HepG2 (cell line): Measurements from ENCODE around the gene ZFP36. TPM values are rescaled to one million over a fixed set of nuclear protein-coding genes. Genes with fewer than 3 reads are reported as not detected.

ENCODE experiments used
- E2F1 ChIP-seq: sonication (generic); formaldehyde crosslinking; IDR thresholded peaks from 2 replicates; pipeline ENCODE4 v1.5.0; 2020; ENCODE audit warnings: missing genetic modification reagents
- KDM5A ChIP-seq: fragments of 200-600 bp; sonication (generic); IDR thresholded peaks from 2 replicates; pipeline ENCODE4 v1.7.0; 2018; ENCODE audit warnings: antibody characterized with exemption, mild to moderate bottlenecking, low read length, borderline replicate concordance
- NFYB ChIP-seq: sonication (generic); formaldehyde crosslinking; IDR thresholded peaks from 2 replicates; pipeline ENCODE4 v1.4.0; 2020; ENCODE audit warnings: missing genetic modification reagents
- SIN3A ChIP-seq: IDR thresholded peaks from 2 replicates; pipeline ENCODE4 v1.6.1; 2011; ENCODE audit warnings: low read depth, mild to moderate bottlenecking, control low read depth, low read length, borderline replicate concordance
- SOX6 ChIP-seq, 2 experiments: fragments of 450-650 bp in 1 of 2; sonication (generic) in 1 of 2; formaldehyde crosslinking in 1 of 2; IDR thresholded peaks; 2 replicates each; pipeline versions ENCODE4 v1.4.0 to v1.6.1; 2017 to 2020; ENCODE audit warnings: antibody characterized with exemption in 1 of 2, mild to moderate bottlenecking in 1 of 2, missing genetic modification reagents in 1 of 2
- U2AF1 ChIP-seq: fragments of 200-400 bp; formaldehyde crosslinking; optimal IDR thresholded peaks from 2 replicates; pipeline ENCODE3; 2017; ENCODE audit warnings: mild to moderate bottlenecking, low read depth, low read length
- ZBTB7B ChIP-seq: sonication (generic); formaldehyde crosslinking; IDR thresholded peaks from 2 replicates; pipeline ENCODE4 v1.4.0; 2020; ENCODE audit warnings: missing genetic modification reagents
- ZNF407 ChIP-seq: sonication (generic); formaldehyde crosslinking; IDR thresholded peaks from one replicate; pipeline ENCODE4 v1.5.1; 2020; ENCODE audit warnings: mild to moderate bottlenecking, missing genetic modification reagents; ENCODE audit errors: not compliant biosample characterization
- ZNF609 ChIP-seq: sonication (generic); formaldehyde crosslinking; IDR thresholded peaks from 2 replicates; pipeline ENCODE4 v1.4.0; 2020; ENCODE audit warnings: mild to moderate bottlenecking, missing genetic modification reagents, borderline replicate concordance
- ZNF703 ChIP-seq: sonication (generic); formaldehyde crosslinking; IDR thresholded peaks from 2 replicates; pipeline ENCODE4 v1.5.1; 2020; ENCODE audit warnings: missing genetic modification reagents, mild to moderate bottlenecking, moderate library complexity, borderline replicate concordance
- ZNF746 ChIP-seq: sonication (generic); formaldehyde crosslinking; IDR thresholded peaks from 2 replicates; pipeline ENCODE4 v1.8.0; 2022; ENCODE audit warnings: mild to moderate bottlenecking, missing genetic modification reagents
- ZNF784 ChIP-seq: sonication (generic); formaldehyde crosslinking; IDR thresholded peaks from 2 replicates; pipeline ENCODE4 v1.5.1; 2020; ENCODE audit warnings: missing genetic modification reagents, mild to moderate bottlenecking, borderline replicate concordance
- polyA plus RNA-seq, 8 experiments: library from polyadenylated mRNA; depleted of rRNA in 3 of 8; stranded (reverse) in 7 of 8; unstranded in 1 of 8; fragments of >200 nt; fragmentation: Illumina TruSeq in 4 of 8; extraction: Trizol in 4 of 8; gene quantifications; 2 replicates each; pipeline versions ENCODE4 v1.2.1 to v1.2.3, GENCODE V29; 2011 to 2016; ENCODE audit warnings: low read depth in 4 of 8, missing spikeins in 1 of 8, mixed read lengths in 1 of 8; ENCODE audit not compliant: insufficient read depth in 1 of 8
- total RNA-seq, 5 experiments: library from RNA; depleted of rRNA; stranded (reverse); fragments of >200 nt; fragmentation: Illumina TruSeq; extraction: Trizol; gene quantifications; 2 replicates each; pipeline ENCODE4 v1.2.3, GENCODE V29; 2016; ENCODE audit warnings: low read depth in 1 of 5

Gene ZFP36
- total and polyA plus RNA-seq, 2 of the 13 experiments (the other 11 are each of a cell fraction or from before 2014, with no cell fraction given), result 1.4 to 1.7 TPM

- TF ChIP-seq U2AF1 (no peak), SIN3A (peak; percentile 81; the same call in 1 of the 2 replicates), ZNF703 (CRISPR knock-in tag) (no peak), ZNF407 (CRISPR knock-in tag) (no peak), ZNF609 (CRISPR knock-in tag) (peak; percentile 47; the same call in 1 of the 2 replicates), KDM5A (peak; percentile 49; the same call in 1 of the 2 replicates), E2F1 (CRISPR knock-in tag) (no peak), SOX6 (IDR thresholded peaks at IDR 0.05) (no peak), SOX6 (CRISPR knock-in tag; IDR thresholded peaks at IDR 0.05) (peak; percentile 61), ZNF784 (peak; percentile 24; the same call in 1 of the 2 replicates), ZBTB7B (CRISPR knock-in tag) (peak; percentile 47; the same call in 1 of the 2 replicates), ZNF746 (CRISPR knock-in tag) (peak; percentile 75; the same call in 1 of the 2 replicates), NFYB (CRISPR knock-in tag) (no peak)
These were observed 4.6 kb downstream of the ZFP36 start (continued) for GRCh38 chr19:39411081-39411831.
